A673 (cell line): Measurements from ENCODE around the gene ISG20L2.

Experiments
- CTCF ChIP-seq: fragments of 300-800, 200-600 bp; sonication (generic); conservative IDR thresholded peaks from 2 replicates; pipeline ENCODE4 v1.5.1; 2017; ENCODE audit warnings: low read depth, mild to moderate bottlenecking, antibody characterized with exemption, low read length, moderate library complexity, mixed read lengths
- EZH2 ChIP-seq: fragments of 200-600 bp; sonication (generic); IDR thresholded peaks from 2 replicates; pipeline ENCODE4 v1.6.1; 2017; ENCODE audit warnings: borderline replicate concordance, low read depth, mild to moderate bottlenecking, mixed read lengths, antibody characterized with exemption, low read length; ENCODE audit not compliant: poor library complexity, severe bottlenecking

- TF ChIP-seq CTCF, result no peak
- TF ChIP-seq EZH2, result no peak
These were observed 37.4 kb downstream of the ISG20L2 start for GRCh38 chr1:156691191-156691590.
